ENCODE data around the gene ALDH3B1.

Gene ALDH3B1

DNA sequence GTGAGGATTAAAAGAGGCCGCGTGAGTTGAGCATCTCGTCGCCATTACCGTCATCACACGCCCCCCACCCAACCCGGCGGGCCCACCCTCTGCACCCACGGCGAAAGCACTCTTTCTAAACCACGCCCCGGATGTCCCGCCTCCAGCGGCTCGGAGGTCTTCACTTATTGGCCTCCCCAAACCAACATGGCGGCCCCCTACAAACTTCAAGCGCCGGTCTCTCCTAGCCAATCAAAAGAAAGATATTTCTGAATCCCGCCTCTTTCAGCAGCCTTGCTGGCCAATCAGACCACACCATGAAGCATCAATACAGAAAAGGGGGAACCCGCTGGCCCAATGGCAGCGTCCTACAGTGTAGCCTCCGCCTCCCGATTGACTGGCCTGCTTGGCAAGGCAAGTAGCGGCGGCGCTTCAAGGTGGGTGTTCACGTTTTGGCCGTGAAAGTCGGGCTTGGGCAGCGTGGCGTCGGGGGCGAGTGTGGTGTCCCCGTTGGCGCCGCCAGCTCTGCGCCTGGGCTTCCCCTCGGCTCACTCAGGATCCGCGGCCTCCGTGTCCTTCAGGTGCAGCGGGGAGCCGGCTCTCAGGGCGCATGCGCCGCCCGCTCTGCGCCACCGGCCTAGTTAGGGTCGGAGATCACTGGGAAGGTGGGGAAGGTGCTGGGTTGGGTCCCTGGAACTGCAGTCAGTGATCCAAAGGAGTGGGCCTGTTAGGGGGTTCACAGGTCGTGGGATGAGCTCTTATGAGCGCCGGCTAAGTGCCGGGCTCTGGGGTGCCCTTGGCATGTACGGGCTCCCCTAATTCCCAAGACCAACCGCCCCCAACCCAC lies 20.4 kb downstream of the ALDH3B1 start, which contains the start of gene NDUFS8:
NDUFS8 (plus strand) TSS at position 364 of the 826 bp plus-strand sequence. CDS start 1,471 bp downstream, outside the sequence.
- DNase-seq (ENCODE audit: extremely low read depth, low read depth), result peak; percentile 97
- no peak for TF ChIP-seq CTCF (IDR thresholded peaks at IDR 0.05; ENCODE audit: low read depth, low read length)

GRCh38 chr11:68031144-68031464 lies 21.0 kb downstream of the ALDH3B1 start:
- no peak for DNase-seq (ENCODE audit: extremely low read depth, low read depth)
- TF ChIP-seq CTCF (IDR thresholded peaks at IDR 0.05; ENCODE audit: low read depth, low read length), result no peak

DNA sequence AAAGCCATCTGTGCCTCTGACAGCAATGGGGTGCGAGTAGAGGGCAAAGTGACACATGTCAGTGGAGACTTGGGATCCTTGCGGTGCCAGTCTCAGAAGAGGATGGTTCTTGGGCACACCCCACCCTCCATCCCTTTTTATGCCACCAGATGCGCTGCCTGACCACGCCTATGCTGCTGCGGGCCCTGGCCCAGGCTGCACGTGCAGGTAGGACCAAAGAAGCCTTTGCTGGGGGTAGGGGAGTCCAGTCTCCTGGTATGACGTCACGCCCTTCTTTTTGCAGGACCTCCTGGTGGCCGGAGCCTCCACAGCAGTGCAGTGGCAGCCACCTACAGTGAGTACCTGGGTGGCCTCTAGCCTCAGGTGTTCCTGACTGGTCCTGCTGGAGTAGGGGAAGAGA lies 21.9 kb downstream of the ALDH3B1 start:
- DNase-seq (ENCODE audit: extremely low read depth, low read depth), result no peak
- TF ChIP-seq CTCF (IDR thresholded peaks at IDR 0.05; ENCODE audit: low read depth, low read length), result no peak

GRCh38 chr11:68032997-68033707 lies 23.0 kb downstream of the ALDH3B1 start:
- no peak for TF ChIP-seq CTCF (IDR thresholded peaks at IDR 0.05; ENCODE audit: low read depth, low read length)

DNA sequence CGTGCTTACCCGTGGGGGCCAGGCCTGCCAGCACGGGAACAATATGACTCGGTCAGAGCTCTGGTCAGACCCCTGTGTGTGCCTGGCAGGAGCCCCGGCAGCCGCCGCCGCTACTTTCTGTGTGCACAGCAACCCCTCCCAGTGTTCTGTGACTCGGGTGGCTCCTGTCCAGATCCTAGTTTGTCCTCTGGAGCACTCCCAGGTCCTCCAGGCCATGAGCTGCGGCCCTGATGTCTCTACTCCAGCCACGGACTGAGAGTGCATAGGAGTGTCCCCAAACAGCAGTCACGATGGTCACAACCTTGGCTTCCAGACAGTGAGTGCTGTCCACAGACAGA lies 23.6 kb downstream of the ALDH3B1 start:
- no peak for DNase-seq (ENCODE audit: extremely low read depth, low read depth)
- TF ChIP-seq CTCF (IDR thresholded peaks at IDR 0.05; ENCODE audit: low read depth, low read length), result no peak

More at GRCh38 chr11:68032997-68033707, 23.0 kb downstream of the ALDH3B1 start:
- no peak for DNase-seq (ENCODE audit: extremely low read depth, low read depth)

- no peak for DNase-seq (ENCODE audit: extremely low read depth, low read depth)
- TF ChIP-seq CTCF (IDR thresholded peaks at IDR 0.05; ENCODE audit: low read depth, low read length), result no peak
Measured at GRCh38 chr11:68035266-68035876, 25.2 kb downstream of the ALDH3B1 start.

Measured in AG09319 (cell line).